DND-41 (cell line): ENCODE data around the gene TMEM51.

Experiments used
- ATAC-seq: fragments of 200-7000 bp; cut with Tn5 transposase; 3 replicates; pipeline ENCODE4 v1.9.1; 2021; ENCODE audit warnings: low read depth; ENCODE audit not compliant: insufficient read depth
- DNase-seq: peaks from one replicate; pipeline ENCODE4 v3.0.0-alpha.2; 2020
- H2AFZ ChIP-seq: 2 replicates; pipeline ENCODE4 v1.6.0; 2012; ENCODE audit warnings: low read depth, low read length
- H3K27ac ChIP-seq: 2 replicates; pipeline ENCODE4 v1.5.1; 2012; ENCODE audit warnings: low read length, inconsistent platforms
- H3K27me3 ChIP-seq: fragments of 200-600 bp; sonication (generic); 2 replicates; pipeline ENCODE4 v1.6.0; 2012; ENCODE audit warnings: low read length, mild to moderate bottlenecking, inconsistent platforms; ENCODE audit not compliant: insufficient read depth, poor library complexity
- H3K36me3 ChIP-seq: 2 replicates; pipeline ENCODE4 v1.5.1; 2012; ENCODE audit warnings: low read length, inconsistent platforms; ENCODE audit not compliant: insufficient read depth
- H3K4me1 ChIP-seq: 2 replicates; pipeline ENCODE4 v1.5.1; 2012; ENCODE audit warnings: mild to moderate bottlenecking, low read length; ENCODE audit not compliant: insufficient read depth
- H3K4me2 ChIP-seq: 2 replicates; pipeline ENCODE4 v1.6.0; 2012; ENCODE audit warnings: mild to moderate bottlenecking, moderate library complexity, low read length, inconsistent platforms; ENCODE audit not compliant: insufficient read depth
- H3K4me3 ChIP-seq, 2 experiments: fragments of 200-600 bp in 1 of 2; shearing (Covaris generic) in 1 of 2; 2 replicates each; pipeline ENCODE4 v1.5.1; 2012 to 2016; ENCODE audit warnings: inconsistent platforms in 2 of 2, low read length in 2 of 2, mild to moderate bottlenecking in 2 of 2, low read depth in 1 of 2, moderate library complexity in 1 of 2
- H3K79me2 ChIP-seq: 2 replicates; pipeline ENCODE4 v1.6.0; 2012; ENCODE audit warnings: low read length, inconsistent platforms; ENCODE audit not compliant: insufficient read depth
- H3K9ac ChIP-seq: 2 replicates; pipeline ENCODE4 v1.6.0; 2012; ENCODE audit warnings: low read depth, mild to moderate bottlenecking, inconsistent platforms, low read length, moderate library complexity
- H3K9me3 ChIP-seq: 2 replicates; pipeline ENCODE4 v1.5.1; 2012; ENCODE audit warnings: low read length, moderate library complexity, mild to moderate bottlenecking, inconsistent platforms; ENCODE audit not compliant: insufficient read depth, severe bottlenecking
- H4K20me1 ChIP-seq: 2 replicates; pipeline ENCODE4 v1.6.0; 2012; ENCODE audit warnings: low read length; ENCODE audit not compliant: insufficient read depth
- EZH2 ChIP-seq: IDR thresholded peaks from 3 replicates; pipeline ENCODE4 v1.6.1; 2012; ENCODE audit warnings: borderline replicate concordance, low read depth, mild to moderate bottlenecking, moderate library complexity, low read length, inconsistent platforms; ENCODE audit not compliant: severe bottlenecking
- TF ChIP-seq, protein P1 (sequence below): IDR thresholded peaks from 2 replicates; pipeline ENCODE4 v1.5.1; 2012; ENCODE audit warnings: borderline replicate concordance, low read length, moderate library complexity, mild to moderate bottlenecking; ENCODE audit not compliant: poor library complexity, severe bottlenecking; ENCODE audit errors: extremely low read depth

Gene TMEM51

DNA sequence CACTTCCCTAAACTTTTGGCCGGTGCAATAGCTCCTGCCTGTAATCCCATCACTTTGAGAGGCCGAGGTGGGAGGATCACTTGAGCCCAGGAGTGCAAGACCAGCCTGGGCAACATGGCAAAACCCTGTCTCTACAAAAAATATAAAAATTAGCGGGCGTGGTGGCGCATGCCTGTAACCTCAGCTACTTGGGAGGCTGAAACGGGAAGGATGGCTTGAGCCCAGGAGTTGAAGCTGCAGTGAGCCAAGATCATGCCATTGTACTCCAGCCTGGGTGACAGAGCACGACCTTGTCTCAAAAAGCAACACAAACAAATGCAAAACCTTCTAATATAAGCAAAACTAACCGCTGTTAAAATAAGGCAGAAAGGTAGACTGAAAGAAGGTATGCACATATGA is 25.9 kb downstream of the TMEM51 start:
- TF ChIP-seq EZH2: no peak
- TF ChIP-seq, protein P1, sequence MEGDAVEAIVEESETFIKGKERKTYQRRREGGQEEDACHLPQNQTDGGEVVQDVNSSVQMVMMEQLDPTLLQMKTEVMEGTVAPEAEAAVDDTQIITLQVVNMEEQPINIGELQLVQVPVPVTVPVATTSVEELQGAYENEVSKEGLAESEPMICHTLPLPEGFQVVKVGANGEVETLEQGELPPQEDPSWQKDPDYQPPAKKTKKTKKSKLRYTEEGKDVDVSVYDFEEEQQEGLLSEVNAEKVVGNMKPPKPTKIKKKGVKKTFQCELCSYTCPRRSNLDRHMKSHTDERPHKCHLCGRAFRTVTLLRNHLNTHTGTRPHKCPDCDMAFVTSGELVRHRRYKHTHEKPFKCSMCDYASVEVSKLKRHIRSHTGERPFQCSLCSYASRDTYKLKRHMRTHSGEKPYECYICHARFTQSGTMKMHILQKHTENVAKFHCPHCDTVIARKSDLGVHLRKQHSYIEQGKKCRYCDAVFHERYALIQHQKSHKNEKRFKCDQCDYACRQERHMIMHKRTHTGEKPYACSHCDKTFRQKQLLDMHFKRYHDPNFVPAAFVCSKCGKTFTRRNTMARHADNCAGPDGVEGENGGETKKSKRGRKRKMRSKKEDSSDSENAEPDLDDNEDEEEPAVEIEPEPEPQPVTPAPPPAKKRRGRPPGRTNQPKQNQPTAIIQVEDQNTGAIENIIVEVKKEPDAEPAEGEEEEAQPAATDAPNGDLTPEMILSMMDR: no peak
- Histone ChIP-seq H3K4me1 (no peaks in the 10 kb centered on the region), H3K36me3 (no peaks in the 10 kb centered on the region), H3K9me3 (no peaks in the 10 kb centered on the region), H3K4me3 (no peak overlapping the region), H3K4me2 (no peak overlapping the region), H3K27ac (no peak overlapping the region), H2AFZ (no peak overlapping the region), H3K27me3 (peaks cover 3% of the 10 kb centered on the region), H4K20me1 (no peaks in the 10 kb centered on the region), H3K79me2 (no peaks in the 10 kb centered on the region), H3K9ac (no peak overlapping the region)
- DNase-seq (no peak), ATAC-seq (no peak)

DNA sequence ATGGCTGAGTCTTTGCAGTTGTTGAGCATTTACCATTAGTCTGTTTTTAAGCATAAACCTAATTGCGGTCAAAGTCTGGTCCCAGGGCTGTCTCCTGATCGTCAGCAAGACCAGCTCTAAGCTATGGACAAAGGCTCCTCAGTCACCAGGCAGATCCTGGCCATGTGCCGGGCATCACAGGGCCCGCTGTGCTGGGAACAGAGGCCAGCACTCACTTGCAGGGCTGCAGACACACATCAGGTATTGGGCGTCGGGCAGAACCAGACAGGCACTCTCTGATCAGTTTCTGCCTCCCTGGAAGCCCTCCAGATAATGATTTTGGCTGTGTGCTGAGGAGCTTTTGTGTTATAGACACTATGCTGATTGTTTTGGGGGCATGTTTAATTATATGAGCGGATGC is 26.6 kb downstream of the TMEM51 start:
- no peaks in the 10 kb centered on the region for H3K4me1 ChIP-seq
- no peak overlapping the region for H3K4me2 ChIP-seq
- H3K9ac ChIP-seq: no peak overlapping the region
- H3K27ac ChIP-seq: no peak overlapping the region
- no peaks in the 10 kb centered on the region for H3K79me2 ChIP-seq
- H3K9me3 ChIP-seq: no peaks in the 10 kb centered on the region
- peaks cover 3% of the 10 kb centered on the region for H3K27me3 ChIP-seq
- no peak for TF ChIP-seq EZH2
- TF ChIP-seq, protein P1: no peak
- ATAC-seq (no peak), DNase-seq (no peak)
- no peaks in the 10 kb centered on the region for H3K36me3 ChIP-seq
- no peaks in the 10 kb centered on the region for H4K20me1 ChIP-seq
- no peak overlapping the region for H3K4me3 ChIP-seq
- no peak overlapping the region for H2AFZ ChIP-seq

DNA sequence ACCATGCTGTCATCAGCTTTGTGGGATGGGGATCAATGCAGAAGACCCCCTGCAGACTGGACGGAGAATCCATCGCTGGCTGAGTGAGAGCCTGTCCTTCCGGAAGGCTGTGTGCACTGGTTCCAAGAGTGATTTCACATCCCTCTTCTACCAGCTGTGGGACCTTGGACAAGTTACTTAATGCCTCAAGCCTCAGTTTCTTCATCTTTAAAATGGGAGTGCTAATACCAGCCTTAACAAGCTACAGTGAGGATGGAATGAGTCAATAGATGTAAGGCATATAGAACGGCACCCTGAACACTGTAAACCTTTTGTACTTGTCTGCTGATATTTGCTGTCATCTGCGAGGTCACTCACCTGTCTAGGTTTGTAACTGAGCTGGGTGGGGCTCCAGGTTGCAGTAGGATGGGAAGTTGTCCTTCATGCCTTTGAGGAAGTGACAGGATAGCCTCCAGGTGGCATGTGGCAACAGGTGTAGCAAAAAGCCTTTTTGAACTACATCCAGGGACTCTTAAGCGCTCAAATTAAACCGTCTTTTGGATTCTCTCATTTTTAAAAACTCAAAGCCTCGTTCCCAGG is 27.5 kb downstream of the TMEM51 start:
- no peaks in the 10 kb centered on the region for H4K20me1 ChIP-seq
- H3K4me1 ChIP-seq: no peaks in the 10 kb centered on the region
- H3K79me2 ChIP-seq: no peaks in the 10 kb centered on the region
- H3K27ac ChIP-seq: no peak overlapping the region
- H3K4me2 ChIP-seq: no peak overlapping the region
- no peaks in the 10 kb centered on the region for H3K9me3 ChIP-seq
- TF ChIP-seq, protein P1: no peak
- no peak for TF ChIP-seq EZH2
- H3K27me3 ChIP-seq: no peaks in the 10 kb centered on the region
- no peak for ATAC-seq
- no peaks in the 10 kb centered on the region for H3K36me3 ChIP-seq
- no peak overlapping the region for H3K9ac ChIP-seq
- DNase-seq: no peak
- H2AFZ ChIP-seq: no peak overlapping the region
- H3K4me3 ChIP-seq: no peak overlapping the region

DNA sequence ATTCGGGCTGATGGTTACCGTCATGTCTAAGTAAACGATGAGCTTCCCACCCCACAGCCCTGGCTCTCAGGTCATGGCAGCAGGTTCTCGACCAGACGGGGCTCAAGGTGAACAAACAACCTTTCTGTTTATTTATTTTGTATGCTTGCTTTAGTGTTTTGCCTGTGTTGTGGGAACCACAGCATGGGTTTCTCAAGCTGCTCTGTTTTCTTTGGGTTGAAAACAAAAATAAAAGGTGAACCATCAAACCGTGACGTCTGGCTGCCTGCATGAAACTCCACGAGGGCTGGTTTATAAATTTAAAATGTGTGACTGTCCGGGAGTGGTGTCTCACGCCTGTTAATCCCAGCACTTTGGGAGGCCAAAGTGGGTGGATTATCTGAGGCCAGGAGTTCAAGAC is 28.0 kb downstream of the TMEM51 start:
- Histone ChIP-seq H3K4me1 (no peaks in the 10 kb centered on the region), H2AFZ (no peak overlapping the region), H3K27me3 (no peaks in the 10 kb centered on the region), H3K9ac (no peak overlapping the region), H3K27ac (no peak overlapping the region), H3K4me3 (no peak overlapping the region), H3K79me2 (no peaks in the 10 kb centered on the region), H3K4me2 (no peak overlapping the region), H4K20me1 (no peaks in the 10 kb centered on the region), H3K36me3 (no peaks in the 10 kb centered on the region), H3K9me3 (no peaks in the 10 kb centered on the region)
- TF ChIP-seq, protein P1: no peak
- no peak for TF ChIP-seq EZH2
- DNase-seq: no peak
- ATAC-seq: no peak
